DOHH2 (cell line): Measurements from ENCODE around the gene GRIP2.

Experiments used
- CTCF ChIP-seq: fragments of 200-600 bp; sonication (generic); IDR thresholded peaks from one replicate; pipeline ENCODE4 v1.5.1; 2014; ENCODE audit warnings: antibody characterized with exemption, mild to moderate bottlenecking, low read depth, low read length; ENCODE audit not compliant: poor library complexity, severe bottlenecking
- EZH2phosphoT487 ChIP-seq: fragments of 200-600 bp; sonication (generic); IDR thresholded peaks from 2 replicates; pipeline ENCODE4 v1.6.1; 2017; ENCODE audit warnings: borderline replicate concordance, mild to moderate bottlenecking, antibody characterized with exemption, low read length, moderate library complexity, mixed read lengths

GRCh38 chr3:14521611-14522010 lies 18.5 kb downstream of the GRIP2 start:
- TF ChIP-seq CTCF (no peak), EZH2phosphoT487 (no peak)
